Loucy (cell line): Measurements from ENCODE around the gene ASMTL.

Source experiments
- H2AFZ ChIP-seq: fragments of 200-600 bp; sonication (generic); 2 replicates; pipeline ENCODE4 v1.6.0; 2016; ENCODE audit warnings: antibody characterized with exemption, mild to moderate bottlenecking, low read length, moderate library complexity
- H3F3A ChIP-seq: fragments of 200-600 bp; 2 replicates; pipeline ENCODE4 v1.6.0; 2016; ENCODE audit warnings: antibody characterized with exemption, low read depth, mild to moderate bottlenecking
- H3K27me3 ChIP-seq: fragments of 200-600 bp; sonication (generic); 2 replicates; pipeline ENCODE4 v1.6.1; 2014; ENCODE audit warnings: low read length, mild to moderate bottlenecking; ENCODE audit not compliant: insufficient read depth, poor library complexity, severe bottlenecking
- H3K36me3 ChIP-seq: fragments of 200-600 bp; sonication (generic); 2 replicates; pipeline ENCODE4 v1.6.1; 2016; ENCODE audit warnings: low read length; ENCODE audit not compliant: insufficient read depth
- H3K4me1 ChIP-seq: fragments of 200-600 bp; sonication (generic); 2 replicates; pipeline ENCODE4 v1.5.1; 2014; ENCODE audit warnings: low read length, mild to moderate bottlenecking; ENCODE audit not compliant: insufficient read depth, poor library complexity, severe bottlenecking
- H3K4me2 ChIP-seq: fragments of 200-600 bp; sonication (generic); 2 replicates; pipeline ENCODE4 v1.6.0; 2014; ENCODE audit warnings: antibody characterized with exemption, low read length, low read depth, mild to moderate bottlenecking; ENCODE audit not compliant: poor library complexity, severe bottlenecking
- H3K4me3 ChIP-seq: fragments of 200-600 bp; sonication (generic); 2 replicates; pipeline ENCODE4 v1.5.1; 2014; ENCODE audit warnings: low read length, mild to moderate bottlenecking, mixed read lengths; ENCODE audit not compliant: poor library complexity, severe bottlenecking
- H3K79me2 ChIP-seq: fragments of 200-600 bp; sonication (generic); 2 replicates; pipeline ENCODE4 v1.6.1; 2014; ENCODE audit warnings: low read length; ENCODE audit not compliant: insufficient read depth
- H3K9ac ChIP-seq: fragments of 200-600 bp; sonication (generic); 2 replicates; pipeline ENCODE4 v1.6.0; 2014; ENCODE audit warnings: mild to moderate bottlenecking, low read depth, low read length, moderate library complexity; ENCODE audit not compliant: poor library complexity, severe bottlenecking
- H3K9me2 ChIP-seq: fragments of 200-600 bp; sonication (generic); replicated peaks from 2 replicates; pipeline ENCODE4 v1.6.1; 2016; ENCODE audit warnings: low read depth, low read length, mixed read lengths
- H3K9me3 ChIP-seq: fragments of 200-600 bp; sonication (generic); 2 replicates; pipeline ENCODE4 v1.6.1; 2014; ENCODE audit warnings: mild to moderate bottlenecking, antibody characterized with exemption, low read length, low read depth; ENCODE audit not compliant: insufficient read depth
- H4K20me1 ChIP-seq: fragments of 200-600 bp; sonication (generic); 2 replicates; pipeline ENCODE4 v1.6.0; 2014; ENCODE audit warnings: antibody characterized with exemption, low read length, mild to moderate bottlenecking; ENCODE audit not compliant: insufficient read depth, poor library complexity, severe bottlenecking
- EZH2phosphoT487 ChIP-seq: fragments of 200-600 bp; IDR thresholded peaks from 2 replicates; pipeline ENCODE4 v1.6.1; 2018; ENCODE audit warnings: antibody characterized with exemption, mild to moderate bottlenecking, moderate library complexity, borderline replicate concordance
- TF ChIP-seq, protein P1 (sequence below): fragments of 200-600 bp; sonication (generic); conservative IDR thresholded peaks from 2 replicates; pipeline ENCODE4 v1.5.1; 2014; ENCODE audit warnings: mild to moderate bottlenecking, antibody characterized with exemption, low read length

ASMTL gene

DNA sequence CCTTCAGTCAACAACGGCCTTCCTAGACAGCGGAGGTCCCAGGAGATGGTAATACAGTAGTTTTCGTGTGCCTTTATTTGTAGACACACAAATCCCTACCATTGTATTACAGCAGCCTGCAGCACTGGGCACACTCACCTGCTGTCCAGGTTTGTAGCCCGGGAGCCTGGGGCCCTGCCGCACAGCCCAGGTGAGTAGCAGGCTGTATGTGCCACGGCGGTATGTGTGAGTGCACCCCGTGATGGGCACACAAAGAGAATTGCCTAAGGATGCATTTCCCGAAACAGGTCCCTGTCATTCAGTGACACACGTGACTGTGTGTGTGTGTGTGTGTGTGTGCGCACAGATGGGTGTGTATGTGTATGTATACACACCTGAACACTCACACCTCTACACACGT, 52.7 kb downstream of the ASMTL start:
- H3K4me3 ChIP-seq, result no peak overlapping the region
- no peaks in the 10 kb centered on the region for H4K20me1 ChIP-seq
- H3K36me3 ChIP-seq, result peaks cover 21% of the 10 kb centered on the region; the same call in 1 of the 2 replicates
- H3K4me1 ChIP-seq, result no peaks in the 10 kb centered on the region
- TF ChIP-seq, protein P1, sequence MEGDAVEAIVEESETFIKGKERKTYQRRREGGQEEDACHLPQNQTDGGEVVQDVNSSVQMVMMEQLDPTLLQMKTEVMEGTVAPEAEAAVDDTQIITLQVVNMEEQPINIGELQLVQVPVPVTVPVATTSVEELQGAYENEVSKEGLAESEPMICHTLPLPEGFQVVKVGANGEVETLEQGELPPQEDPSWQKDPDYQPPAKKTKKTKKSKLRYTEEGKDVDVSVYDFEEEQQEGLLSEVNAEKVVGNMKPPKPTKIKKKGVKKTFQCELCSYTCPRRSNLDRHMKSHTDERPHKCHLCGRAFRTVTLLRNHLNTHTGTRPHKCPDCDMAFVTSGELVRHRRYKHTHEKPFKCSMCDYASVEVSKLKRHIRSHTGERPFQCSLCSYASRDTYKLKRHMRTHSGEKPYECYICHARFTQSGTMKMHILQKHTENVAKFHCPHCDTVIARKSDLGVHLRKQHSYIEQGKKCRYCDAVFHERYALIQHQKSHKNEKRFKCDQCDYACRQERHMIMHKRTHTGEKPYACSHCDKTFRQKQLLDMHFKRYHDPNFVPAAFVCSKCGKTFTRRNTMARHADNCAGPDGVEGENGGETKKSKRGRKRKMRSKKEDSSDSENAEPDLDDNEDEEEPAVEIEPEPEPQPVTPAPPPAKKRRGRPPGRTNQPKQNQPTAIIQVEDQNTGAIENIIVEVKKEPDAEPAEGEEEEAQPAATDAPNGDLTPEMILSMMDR, result no peak
- TF ChIP-seq EZH2phosphoT487, result no peak
- no peaks in the 10 kb centered on the region for H3K27me3 ChIP-seq
- H3K9me2 ChIP-seq, result no peaks in the 10 kb centered on the region
- H3K9ac ChIP-seq, result no peak overlapping the region
- no peak overlapping the region for H2AFZ ChIP-seq
- H3K4me2 ChIP-seq, result no peak overlapping the region
- H3K79me2 ChIP-seq, result peaks cover 11% of the 10 kb centered on the region; the same call in 1 of the 2 replicates
- no peaks in the 10 kb centered on the region for H3K9me3 ChIP-seq
- H3F3A ChIP-seq, result no peaks in the 10 kb centered on the region

- TF ChIP-seq, protein P1, result no peak
- no peak for TF ChIP-seq EZH2phosphoT487
- H2AFZ ChIP-seq, result no peak overlapping the region
- peaks cover 9% of the 10 kb centered on the region; the same call in 1 of the 2 replicates for H3K36me3 ChIP-seq
- H3K4me3 ChIP-seq, result no peak overlapping the region
- H4K20me1 ChIP-seq, result no peaks in the 10 kb centered on the region
- H3K4me1 ChIP-seq, result peaks cover 3% of the 10 kb centered on the region
- H3K9me2 ChIP-seq, result no peaks in the 10 kb centered on the region
- H3K9ac ChIP-seq, result no peak overlapping the region
- no peaks in the 10 kb centered on the region for H3K9me3 ChIP-seq
- H3F3A ChIP-seq, result no peaks in the 10 kb centered on the region
- H3K4me2 ChIP-seq, result no peak overlapping the region
- H3K27me3 ChIP-seq, result no peaks in the 10 kb centered on the region
- H3K79me2 ChIP-seq, result peaks cover 24% of the 10 kb centered on the region
Measured at GRCh38 chrX:1398431-1399340, 54.0 kb downstream of the ASMTL start.

GRCh38 chrX:1397441-1398270, 55.1 kb downstream of the ASMTL start:
- peaks cover 32% of the 10 kb centered on the region for H3K79me2 ChIP-seq
- H3K4me2 ChIP-seq, result no peak overlapping the region
- no peak overlapping the region for H2AFZ ChIP-seq
- no peaks in the 10 kb centered on the region for H3K27me3 ChIP-seq
- H3K9ac ChIP-seq, result no peak overlapping the region
- no peaks in the 10 kb centered on the region for H3K36me3 ChIP-seq
- H3K9me3 ChIP-seq, result no peaks in the 10 kb centered on the region
- no peaks in the 10 kb centered on the region for H3F3A ChIP-seq
- peaks cover 3% of the 10 kb centered on the region for H3K4me1 ChIP-seq
- H4K20me1 ChIP-seq, result no peaks in the 10 kb centered on the region
- H3K4me3 ChIP-seq, result no peak overlapping the region
- TF ChIP-seq EZH2phosphoT487, result no peak
- TF ChIP-seq, protein P1, result no peak
- no peaks in the 10 kb centered on the region for H3K9me2 ChIP-seq
